ENCODE measurements around the gene RCHY1. TPM values are rescaled to one million over a fixed set of nuclear protein-coding genes. Genes with fewer than 3 reads are reported as not detected.

The RCHY1 gene
- 41.2 TPM for polyA plus RNA-seq (2013)

GRCh38 chr4:75514131-75514948 is at the start of gene RCHY1, which contains the start of gene THAP6:
TSS of gene RCHY1 (minus strand) at chr4:75514403. CDS start at chr4:75514286, 117 bp downstream.
TSS of gene THAP6 (plus strand) at chr4:75514473. CDS start at chr4:75515453, 980 bp downstream.
- WGBS (ENCODE audit: insufficient coverage) = under 1% methylated on average over 60 of the region's 61 CpGs
- H3K36me3 ChIP-seq (ENCODE audit: control insufficient read depth in 4 of 4, insufficient read depth in 4 of 4, low read length in 3 of 4) = peaks cover 3 to 20% (median 13%) of the 10 kb centered on the region in 4 experiments
- CTCF ChIA-PET = interaction anchor here (0.9 to 1.6 kb wide), 3 partner anchors 10 to 196 kb away, joined by 3 to 4 read pairs (median 3); no protein-coding TSS in a partner anchor

GRCh38 chr4:75561789-75562188 is 47.6 kb upstream of the RCHY1 start:
- Histone ChIP-seq H3K4me3 (ENCODE audit: control insufficient read depth in 1 of 7, extremely low read depth in 1 of 7, insufficient read depth in 4 of 7, low read depth in 2 of 7, low read length in 6 of 7) (no peak overlapping the region), H3K27ac (ENCODE audit: insufficient read depth in 1 of 2, low read depth in 1 of 2, low read length in 2 of 2, poor library complexity in 1 of 2, severe bottlenecking in 2 of 2) (no peak overlapping the region), H3K27me3 (replicated peaks in 2 of 5; ENCODE audit: control insufficient read depth in 4 of 5, insufficient read depth in 5 of 5, low read length in 4 of 5) (peaks cover 0 to 2% (median 0%) of the 10 kb centered on the region in 5 experiments), H3K4me1 (ENCODE audit: control extremely low read depth in 1 of 4, control insufficient read depth in 4 of 4, insufficient read depth in 4 of 4, low read length in 3 of 4) (peaks cover 0 to 14% (median 6%) of the 10 kb centered on the region in 4 experiments), H3K9me3 (ENCODE audit: control extremely low read depth in 1 of 5, control insufficient read depth in 4 of 5, insufficient read depth in 2 of 5, low read depth in 1 of 5, low read length in 4 of 5) (no peaks in the 10 kb centered on the region), H3K36me3 (ENCODE audit: control insufficient read depth in 4 of 4, insufficient read depth in 4 of 4, low read length in 3 of 4) (no peaks in the 10 kb centered on the region)
- ChIA-PET CTCF (interaction anchor here (1.2 kb wide), 1 partner anchor 9 kb away, joined by 7 read pairs; no protein-coding TSS in a partner anchor), POLR2A (no interaction called here)
- no peak for DNase-seq
- WGBS (ENCODE audit: insufficient coverage) = 95% methylated on average over 5 of the region's 8 CpGs

More at GRCh38 chr4:75514131-75514948, at the start of gene RCHY1, which contains the start of gene THAP6:
- Histone ChIP-seq H3K27me3 (replicated peaks in 2 of 5; ENCODE audit: control insufficient read depth in 4 of 5, insufficient read depth in 5 of 5, low read length in 4 of 5) (no peaks in the 10 kb centered on the region), H3K4me3 (ENCODE audit: control insufficient read depth in 1 of 7, extremely low read depth in 1 of 7, insufficient read depth in 4 of 7, low read depth in 2 of 7, low read length in 6 of 7) (peak within 1 kb of the TSS; percentile 89 to 97 (median 91)), H3K27ac (ENCODE audit: insufficient read depth in 1 of 2, low read depth in 1 of 2, low read length in 2 of 2, poor library complexity in 1 of 2, severe bottlenecking in 2 of 2) (peak within 1 kb of the TSS; percentile 85 to 94), H3K9me3 (ENCODE audit: control extremely low read depth in 1 of 5, control insufficient read depth in 4 of 5, insufficient read depth in 2 of 5, low read depth in 1 of 5, low read length in 4 of 5) (peaks cover 0 to 4% (median 2%) of the 10 kb centered on the region in 5 experiments), H3K4me1 (ENCODE audit: control extremely low read depth in 1 of 4, control insufficient read depth in 4 of 4, insufficient read depth in 4 of 4, low read length in 3 of 4) (peaks cover 29 to 38% (median 33%) of the 10 kb centered on the region in 4 experiments)
- POLR2A ChIA-PET = interaction anchor here (1.2 kb wide), 1 partner anchor 210 kb away, joined by 3 read pairs; the partner anchor contains the start of gene USO1
- peak; percentile 95 to 97 (median 96) for DNase-seq

GRCh38 chr4:75557696-75558095 is 43.5 kb upstream of the RCHY1 start:
- H3K9me3 ChIP-seq (ENCODE audit: control extremely low read depth in 1 of 5, control insufficient read depth in 4 of 5, insufficient read depth in 2 of 5, low read depth in 1 of 5, low read length in 4 of 5) = no peaks in the 10 kb centered on the region
- no peak for DNase-seq
- no peak overlapping the region for H3K4me3 ChIP-seq (ENCODE audit: control insufficient read depth in 1 of 7, extremely low read depth in 1 of 7, insufficient read depth in 4 of 7, low read depth in 2 of 7, low read length in 6 of 7)
- H3K27me3 ChIP-seq (replicated peaks in 2 of 5; ENCODE audit: control insufficient read depth in 4 of 5, insufficient read depth in 5 of 5, low read length in 4 of 5) = peaks cover 0 to 2% (median 0%) of the 10 kb centered on the region in 5 experiments
- peaks cover 0 to 3% (median 0%) of the 10 kb centered on the region in 4 experiments for H3K4me1 ChIP-seq (ENCODE audit: control extremely low read depth in 1 of 4, control insufficient read depth in 4 of 4, insufficient read depth in 4 of 4, low read length in 3 of 4)
- 90% methylated on average over 7 of the region's 8 CpGs for WGBS (ENCODE audit: insufficient coverage)
- no peak overlapping the region for H3K27ac ChIP-seq (ENCODE audit: insufficient read depth in 1 of 2, low read depth in 1 of 2, low read length in 2 of 2, poor library complexity in 1 of 2, severe bottlenecking in 2 of 2)
- ChIA-PET POLR2A (no interaction called here), CTCF (no interaction called here)
- no peaks in the 10 kb centered on the region for H3K36me3 ChIP-seq (ENCODE audit: control insufficient read depth in 4 of 4, insufficient read depth in 4 of 4, low read length in 3 of 4)

- Histone ChIP-seq H3K27ac (ENCODE audit: insufficient read depth in 1 of 2, low read depth in 1 of 2, low read length in 2 of 2, poor library complexity in 1 of 2, severe bottlenecking in 2 of 2) (no peak within 1 kb of the TSS), H3K9me3 (ENCODE audit: control extremely low read depth in 1 of 5, control insufficient read depth in 4 of 5, insufficient read depth in 2 of 5, low read depth in 1 of 5, low read length in 4 of 5) (no peaks in the 10 kb centered on the region), H3K4me3 (ENCODE audit: control insufficient read depth in 1 of 7, extremely low read depth in 1 of 7, insufficient read depth in 4 of 7, low read depth in 2 of 7, low read length in 6 of 7) (no peak within 1 kb of the TSS), H3K27me3 (replicated peaks in 2 of 5; ENCODE audit: control insufficient read depth in 4 of 5, insufficient read depth in 5 of 5, low read length in 4 of 5) (peaks cover 0 to 2% (median 0%) of the 10 kb centered on the region in 5 experiments), H3K36me3 (ENCODE audit: control insufficient read depth in 4 of 4, insufficient read depth in 4 of 4, low read length in 3 of 4) (no peaks in the 10 kb centered on the region), H3K4me1 (ENCODE audit: control extremely low read depth in 1 of 4, control insufficient read depth in 4 of 4, insufficient read depth in 4 of 4, low read length in 3 of 4) (peaks cover 0 to 3% (median 0%) of the 10 kb centered on the region in 4 experiments)
- DNase-seq = peak in 1 of 3 donors; percentile 17
- WGBS (ENCODE audit: insufficient coverage) = 84% methylated on average over 5 of the region's 9 CpGs
- POLR2A ChIA-PET = no interaction called here
- CTCF ChIA-PET = interaction anchor here (0.5 to 2.3 kb wide), 4 partner anchors 15 to 198 kb away, joined by 3 to 8 read pairs (median 4); no protein-coding TSS in a partner anchor
These were observed 41.3 kb upstream of the RCHY1 start, which contains the start of gene ODAPH for GRCh38 chr4:75555294-75556164. TSS of gene ODAPH (plus strand) at chr4:75556066. CDS start at chr4:75556083, 17 bp downstream.

- H3K4me1 ChIP-seq (ENCODE audit: control extremely low read depth in 1 of 4, control insufficient read depth in 4 of 4, insufficient read depth in 4 of 4, low read length in 3 of 4) = peaks cover 0 to 3% (median 0%) of the 10 kb centered on the region in 4 experiments
- ChIA-PET POLR2A (no interaction called here), CTCF (no interaction called here)
- no peak overlapping the region for H3K27ac ChIP-seq (ENCODE audit: insufficient read depth in 1 of 2, low read depth in 1 of 2, low read length in 2 of 2, poor library complexity in 1 of 2, severe bottlenecking in 2 of 2)
- DNase-seq = no peak
- no peaks in the 10 kb centered on the region for H3K9me3 ChIP-seq (ENCODE audit: control extremely low read depth in 1 of 5, control insufficient read depth in 4 of 5, insufficient read depth in 2 of 5, low read depth in 1 of 5, low read length in 4 of 5)
- no peaks in the 10 kb centered on the region for H3K27me3 ChIP-seq (replicated peaks in 2 of 5; ENCODE audit: control insufficient read depth in 4 of 5, insufficient read depth in 5 of 5, low read length in 4 of 5)
- no peaks in the 10 kb centered on the region for H3K36me3 ChIP-seq (ENCODE audit: control insufficient read depth in 4 of 4, insufficient read depth in 4 of 4, low read length in 3 of 4)
- H3K4me3 ChIP-seq (ENCODE audit: control insufficient read depth in 1 of 7, extremely low read depth in 1 of 7, insufficient read depth in 4 of 7, low read depth in 2 of 7, low read length in 6 of 7) = no peak overlapping the region
These were observed 38.2 kb upstream of the RCHY1 start for GRCh38 chr4:75552452-75552851.

- Histone ChIP-seq H3K4me3 (ENCODE audit: control insufficient read depth in 1 of 7, extremely low read depth in 1 of 7, insufficient read depth in 4 of 7, low read depth in 2 of 7, low read length in 6 of 7) (no peak overlapping the region), H3K36me3 (ENCODE audit: control insufficient read depth in 4 of 4, insufficient read depth in 4 of 4, low read length in 3 of 4) (peaks cover 0 to 5% (median 0%) of the 10 kb centered on the region in 4 experiments), H3K4me1 (ENCODE audit: control extremely low read depth in 1 of 4, control insufficient read depth in 4 of 4, insufficient read depth in 4 of 4, low read length in 3 of 4) (no peaks in the 10 kb centered on the region), H3K9me3 (ENCODE audit: control extremely low read depth in 1 of 5, control insufficient read depth in 4 of 5, insufficient read depth in 2 of 5, low read depth in 1 of 5, low read length in 4 of 5) (no peaks in the 10 kb centered on the region), H3K27me3 (replicated peaks in 2 of 5; ENCODE audit: control insufficient read depth in 4 of 5, insufficient read depth in 5 of 5, low read length in 4 of 5) (no peaks in the 10 kb centered on the region), H3K27ac (ENCODE audit: insufficient read depth in 1 of 2, low read depth in 1 of 2, low read length in 2 of 2, poor library complexity in 1 of 2, severe bottlenecking in 2 of 2) (no peak overlapping the region)
- ChIA-PET POLR2A (no interaction called here), CTCF (interaction anchor here (1.2 kb wide), 1 partner anchor 10 kb away, joined by 3 read pairs; no protein-coding TSS in a partner anchor)
- WGBS (ENCODE audit: insufficient coverage) = 83% methylated on average over 2 of the region's 2 CpGs
- DNase-seq = no peak
These were observed 34.8 kb upstream of the RCHY1 start for GRCh38 chr4:75549019-75549418.
